ENCODE data around the gene DNAH17. TPM values are rescaled to one million over a fixed set of nuclear protein-coding genes. Genes with fewer than 3 reads are reported as not detected.

Gene DNAH17
- total RNA-seq, 1 donor from 2014 or later: not detected

- Mint-ChIP-seq H3K27ac (no peak overlapping the region), H3K36me3 (peaks cover 2% of the 10 kb centered on the region), H3K27me3 (ENCODE audit: insufficient read depth, low read depth) (peaks cover 7% of the 10 kb centered on the region), H3K9me3 (no peaks in the 10 kb centered on the region), H3K4me3 (peak overlapping the region; percentile 24), H3K4me1 (peaks cover 7% of the 10 kb centered on the region)
- no peak for DNase-seq (ENCODE audit: low spot score)
- no peaks in the 10 kb centered on the region for H3K36me3 ChIP-seq
- no peaks in the 10 kb centered on the region for H3K79me2 ChIP-seq (ENCODE audit: low read depth)
- no peak overlapping the region for H2AFZ ChIP-seq (replicated peaks)
- no peaks in the 10 kb centered on the region for H3K27me3 ChIP-seq
- H3K9ac ChIP-seq: no peak overlapping the region
- H3K4me2 ChIP-seq: no peak overlapping the region
- TF ChIP-seq EZH2 (IDR thresholded peaks at IDR 0.05) (no peak), CTCF (IDR thresholded peaks at IDR 0.05) (no peak), EZH2phosphoT487 (IDR thresholded peaks at IDR 0.05) (no peak)
- no peak overlapping the region for H3K27ac ChIP-seq
- H3K9me3 ChIP-seq (ENCODE audit: low read depth): no peaks in the 10 kb centered on the region
- H3K4me3 ChIP-seq: no peak overlapping the region
- no peaks in the 10 kb centered on the region for H3F3A ChIP-seq (ENCODE audit: low read depth)
- H3K4me1 ChIP-seq: no peaks in the 10 kb centered on the region
- no peaks in the 10 kb centered on the region for H4K20me1 ChIP-seq (ENCODE audit: low read depth)
These were observed 128.7 kb downstream of the DNAH17 start for GRCh38 chr17:78448356-78448993.

GRCh38 chr17:78446833-78447232, 130.4 kb downstream of the DNAH17 start:
- Mint-ChIP-seq H3K27me3 (ENCODE audit: insufficient read depth, low read depth) (peaks cover 5% of the 10 kb centered on the region), H3K36me3 (peaks cover 2% of the 10 kb centered on the region), H3K27ac (no peak overlapping the region), H3K9me3 (no peaks in the 10 kb centered on the region), H3K4me1 (peaks cover 8% of the 10 kb centered on the region), H3K4me3 (no peak overlapping the region)
- H3F3A ChIP-seq (ENCODE audit: low read depth): no peaks in the 10 kb centered on the region
- H3K27ac ChIP-seq: no peak overlapping the region
- no peak for DNase-seq (ENCODE audit: low spot score)
- no peaks in the 10 kb centered on the region for H3K9me3 ChIP-seq (ENCODE audit: low read depth)
- H3K36me3 ChIP-seq: no peaks in the 10 kb centered on the region
- no peak overlapping the region for H3K4me2 ChIP-seq
- H3K9ac ChIP-seq: no peak overlapping the region
- H3K4me3 ChIP-seq: no peak overlapping the region
- H3K4me1 ChIP-seq: no peaks in the 10 kb centered on the region
- TF ChIP-seq EZH2phosphoT487 (IDR thresholded peaks at IDR 0.05) (no peak), CTCF (IDR thresholded peaks at IDR 0.05) (no peak), EZH2 (IDR thresholded peaks at IDR 0.05) (no peak)
- H4K20me1 ChIP-seq (ENCODE audit: low read depth): no peaks in the 10 kb centered on the region
- no peak overlapping the region for H2AFZ ChIP-seq (replicated peaks)
- H3K27me3 ChIP-seq: no peaks in the 10 kb centered on the region
- H3K79me2 ChIP-seq (ENCODE audit: low read depth): no peaks in the 10 kb centered on the region

GRCh38 chr17:78444392-78444791, 132.8 kb downstream of the DNAH17 start:
- no peak overlapping the region for H3K27ac ChIP-seq
- Mint-ChIP-seq H3K4me3 (no peak overlapping the region), H3K9me3 (no peaks in the 10 kb centered on the region), H3K36me3 (peaks cover 2% of the 10 kb centered on the region), H3K4me1 (peaks cover 3% of the 10 kb centered on the region), H3K27ac (no peak overlapping the region), H3K27me3 (ENCODE audit: insufficient read depth, low read depth) (peaks cover 5% of the 10 kb centered on the region)
- no peaks in the 10 kb centered on the region for H3K27me3 ChIP-seq
- no peaks in the 10 kb centered on the region for H4K20me1 ChIP-seq (ENCODE audit: low read depth)
- no peak overlapping the region for H3K4me2 ChIP-seq
- H3F3A ChIP-seq (ENCODE audit: low read depth): no peaks in the 10 kb centered on the region
- no peak overlapping the region for H2AFZ ChIP-seq (replicated peaks)
- H3K9me3 ChIP-seq (ENCODE audit: low read depth): no peaks in the 10 kb centered on the region
- H3K79me2 ChIP-seq (ENCODE audit: low read depth): no peaks in the 10 kb centered on the region
- H3K36me3 ChIP-seq: no peaks in the 10 kb centered on the region
- TF ChIP-seq EZH2 (IDR thresholded peaks at IDR 0.05): no peak
- no peak for TF ChIP-seq EZH2phosphoT487 (IDR thresholded peaks at IDR 0.05)
- TF ChIP-seq CTCF (IDR thresholded peaks at IDR 0.05): no peak
- no peak overlapping the region for H3K4me3 ChIP-seq
- no peak overlapping the region for H3K9ac ChIP-seq
- no peaks in the 10 kb centered on the region for H3K4me1 ChIP-seq
- no peak for DNase-seq (ENCODE audit: low spot score)
